ENCODE results near the gene AKAP13.
A peak's percentile ranks its signal among the peaks of the same experiment; 100 is the strongest.

AKAP13 gene

DNA sequence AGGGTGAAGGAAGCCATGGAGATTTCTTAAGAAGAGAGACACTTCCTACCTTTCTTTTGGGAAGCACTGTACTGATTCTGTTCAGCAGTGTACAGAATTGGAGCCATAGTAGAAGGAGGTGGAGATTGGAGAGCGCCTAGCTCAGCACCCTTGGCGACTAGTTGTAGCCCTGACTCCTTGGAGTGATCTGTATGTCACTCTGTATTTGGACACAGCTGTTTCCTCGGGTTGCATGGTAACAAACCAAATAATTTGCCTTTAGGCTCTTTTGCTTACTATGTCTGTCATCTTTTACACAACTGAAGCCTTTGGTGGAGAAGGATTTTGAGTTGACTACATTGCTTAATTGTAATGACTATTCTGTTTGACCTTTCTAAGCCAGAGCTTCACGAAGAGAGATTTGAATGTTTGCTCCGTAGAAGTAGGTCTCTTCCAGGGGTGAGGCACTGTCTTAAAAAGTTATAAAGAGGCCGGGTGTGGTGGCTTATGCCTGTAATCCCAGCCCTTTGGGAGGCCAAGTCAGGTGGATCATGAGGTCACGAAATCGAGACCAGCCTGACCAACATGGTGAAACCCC lies 77.1 kb downstream of the AKAP13 start:
- DNase-seq (ENCODE audit: extremely low spot score), result no peak
- POLR2A ChIA-PET, result interaction anchor here (1.8 kb wide), 1 partner anchor 47 kb away, joined by 4 read pairs; no protein-coding TSS in a partner anchor
- TF ChIP-seq SUZ12 (IDR thresholded peaks at IDR 0.05) (no peak), NFRKB (IDR thresholded peaks at IDR 0.05) (no peak), SP1 (IDR thresholded peaks at IDR 0.05) (no peak), CTBP1 (IDR thresholded peaks at IDR 0.05; ENCODE audit: borderline replicate concordance) (no peak), FOXK2 (IDR thresholded peaks at IDR 0.05) (no peak), ELF4 (IDR thresholded peaks at IDR 0.05) (no peak), ZNF384 (IDR thresholded peaks at IDR 0.05) (no peak), ARNT (IDR thresholded peaks at IDR 0.05) (no peak), LEF1 (IDR thresholded peaks at IDR 0.05; ENCODE audit: borderline replicate concordance) (no peak), L3MBTL2 (conservative IDR thresholded peaks at IDR 0.05) (no peak), FOXM1 (IDR thresholded peaks at IDR 0.05; ENCODE audit: borderline replicate concordance) (no peak), BHLHE40 (IDR thresholded peaks at IDR 0.05; ENCODE audit: borderline replicate concordance) (no peak)
- CTCF ChIA-PET, result interaction anchor here (1.4 kb wide), 1 partner anchor 11 kb away, joined by 4 read pairs; no protein-coding TSS in a partner anchor

DNA sequence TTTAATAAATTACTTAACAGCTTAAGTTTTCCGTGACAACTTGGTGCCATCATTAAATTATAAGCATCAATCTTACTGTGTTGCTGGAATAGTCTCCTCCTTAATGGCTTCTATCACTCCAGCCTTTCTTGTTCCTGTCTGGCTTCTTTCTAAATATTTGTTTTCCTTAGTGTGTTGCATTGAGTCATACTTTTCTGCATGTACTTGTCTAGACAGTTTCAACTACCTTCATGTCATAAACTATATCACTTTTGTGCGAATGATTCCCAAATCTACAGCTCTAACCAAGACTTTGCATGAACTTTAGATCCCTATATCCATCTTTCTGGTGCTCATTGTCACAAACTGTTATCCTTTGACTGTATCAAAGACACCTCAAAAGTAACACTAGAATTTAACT lies 78.4 kb downstream of the AKAP13 start:
- ChIA-PET POLR2A (interaction anchor here (0.8 to 1.8 kb wide), 2 partner anchors 18 to 46 kb away, joined by 3 to 4 read pairs; no protein-coding TSS in a partner anchor), CTCF (no interaction called here)
- DNase-seq (ENCODE audit: extremely low spot score), result no peak
- TF ChIP-seq SP1 (IDR thresholded peaks at IDR 0.05) (no peak), L3MBTL2 (conservative IDR thresholded peaks at IDR 0.05) (no peak), ARNT (IDR thresholded peaks at IDR 0.05) (no peak), CTBP1 (IDR thresholded peaks at IDR 0.05; ENCODE audit: borderline replicate concordance) (no peak), FOXK2 (IDR thresholded peaks at IDR 0.05) (no peak), ELF4 (IDR thresholded peaks at IDR 0.05) (no peak), ZNF384 (IDR thresholded peaks at IDR 0.05) (no peak), FOXM1 (IDR thresholded peaks at IDR 0.05; ENCODE audit: borderline replicate concordance) (no peak)
- TF ChIP-seq, protein P1, sequence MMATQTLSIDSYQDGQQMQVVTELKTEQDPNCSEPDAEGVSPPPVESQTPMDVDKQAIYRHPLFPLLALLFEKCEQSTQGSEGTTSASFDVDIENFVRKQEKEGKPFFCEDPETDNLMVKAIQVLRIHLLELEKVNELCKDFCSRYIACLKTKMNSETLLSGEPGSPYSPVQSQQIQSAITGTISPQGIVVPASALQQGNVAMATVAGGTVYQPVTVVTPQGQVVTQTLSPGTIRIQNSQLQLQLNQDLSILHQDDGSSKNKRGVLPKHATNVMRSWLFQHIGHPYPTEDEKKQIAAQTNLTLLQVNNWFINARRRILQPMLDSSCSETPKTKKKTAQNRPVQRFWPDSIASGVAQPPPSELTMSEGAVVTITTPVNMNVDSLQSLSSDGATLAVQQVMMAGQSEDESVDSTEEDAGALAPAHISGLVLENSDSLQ (IDR thresholded peaks at IDR 0.05), result no peak

GRCh38 chr15:85462029-85462428 lies 81.6 kb downstream of the AKAP13 start:
- ChIA-PET CTCF (interaction anchor here (0.6 to 0.9 kb wide), 2 partner anchors 12 to 59 kb away, joined by 3 read pairs; no protein-coding TSS in a partner anchor), POLR2A (no interaction called here)
- DNase-seq (ENCODE audit: extremely low spot score), result no peak
- TF ChIP-seq BHLHE40 (IDR thresholded peaks at IDR 0.05; ENCODE audit: borderline replicate concordance) (no peak), HDGF (IDR thresholded peaks at IDR 0.05; ENCODE audit: borderline replicate concordance) (no peak), FOXK2 (IDR thresholded peaks at IDR 0.05) (no peak), L3MBTL2 (conservative IDR thresholded peaks at IDR 0.05) (no peak)
- TF ChIP-seq, protein P1 (IDR thresholded peaks at IDR 0.05), result peak; percentile 43; the same call in 1 of the 2 replicates

GRCh38 chr15:85463276-85463892 lies 83.0 kb downstream of the AKAP13 start:
- CTCF ChIA-PET, result no interaction called here
- TF ChIP-seq SP1 (IDR thresholded peaks at IDR 0.05), result no peak
- no peak for TF ChIP-seq CTBP1 (IDR thresholded peaks at IDR 0.05; ENCODE audit: borderline replicate concordance)
- TF ChIP-seq BHLHE40 (IDR thresholded peaks at IDR 0.05; ENCODE audit: borderline replicate concordance), result no peak
- TF ChIP-seq HDGF (IDR thresholded peaks at IDR 0.05; ENCODE audit: borderline replicate concordance), result no peak
- no peak for TF ChIP-seq SUZ12 (IDR thresholded peaks at IDR 0.05)
- no peak for TF ChIP-seq NFRKB (IDR thresholded peaks at IDR 0.05)
- POLR2A ChIA-PET, result no interaction called here

DNA sequence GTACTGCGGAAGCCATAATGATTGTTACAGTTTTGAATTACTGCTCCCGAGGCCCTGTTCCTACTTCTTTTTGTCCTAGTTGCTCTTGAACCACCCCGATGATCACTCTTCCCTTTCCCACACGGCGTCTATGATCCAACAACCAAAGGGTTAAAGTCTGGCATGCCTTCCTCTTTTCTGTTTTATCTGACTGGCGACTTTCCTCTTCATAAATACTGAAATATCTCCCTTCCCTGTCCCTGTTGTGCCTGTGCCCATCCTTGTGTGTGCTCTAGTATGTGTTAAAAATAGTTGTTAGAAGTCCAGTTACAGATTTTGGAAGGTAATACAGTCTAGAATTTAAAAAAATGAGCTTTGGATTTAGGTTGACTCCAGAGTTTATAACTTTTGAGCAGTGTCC lies 83.6 kb downstream of the AKAP13 start:
- POLR2A ChIA-PET, result no interaction called here
- CTCF ChIA-PET, result no interaction called here
- TF ChIP-seq CTBP1 (IDR thresholded peaks at IDR 0.05; ENCODE audit: borderline replicate concordance) (no peak), SP1 (IDR thresholded peaks at IDR 0.05) (no peak), ARNT (IDR thresholded peaks at IDR 0.05) (no peak), BHLHE40 (IDR thresholded peaks at IDR 0.05; ENCODE audit: borderline replicate concordance) (no peak), LEF1 (IDR thresholded peaks at IDR 0.05; ENCODE audit: borderline replicate concordance) (no peak), HDGF (IDR thresholded peaks at IDR 0.05; ENCODE audit: borderline replicate concordance) (no peak), FOXA1 (IDR thresholded peaks at IDR 0.05) (no peak), FOXM1 (IDR thresholded peaks at IDR 0.05; ENCODE audit: borderline replicate concordance) (no peak), L3MBTL2 (conservative IDR thresholded peaks at IDR 0.05) (no peak), SUZ12 (IDR thresholded peaks at IDR 0.05) (no peak), ELF4 (IDR thresholded peaks at IDR 0.05) (no peak), FOXK2 (IDR thresholded peaks at IDR 0.05) (no peak), NFRKB (IDR thresholded peaks at IDR 0.05) (no peak), TARDBP (IDR thresholded peaks at IDR 0.05) (no peak)
- TF ChIP-seq, protein P1 (IDR thresholded peaks at IDR 0.05), result no peak
- no peak for DNase-seq (ENCODE audit: extremely low spot score)

More at GRCh38 chr15:85463276-85463892, 83.0 kb downstream of the AKAP13 start:
- DNase-seq (ENCODE audit: extremely low spot score), result no peak

- ChIA-PET POLR2A (no interaction called here), CTCF (no interaction called here)
- DNase-seq (ENCODE audit: extremely low spot score), result no peak
- TF ChIP-seq BHLHE40 (IDR thresholded peaks at IDR 0.05; ENCODE audit: borderline replicate concordance), result no peak
- no peak for TF ChIP-seq SUZ12 (IDR thresholded peaks at IDR 0.05)
- TF ChIP-seq L3MBTL2 (conservative IDR thresholded peaks at IDR 0.05), result no peak
- TF ChIP-seq HDGF (IDR thresholded peaks at IDR 0.05; ENCODE audit: borderline replicate concordance), result no peak
- TF ChIP-seq SP1 (IDR thresholded peaks at IDR 0.05), result no peak
Measured at GRCh38 chr15:85464471-85464870, 84.1 kb downstream of the AKAP13 start.

Data from HEK293T (cell line).